Measurements from ENCODE around the gene FARS2. TPM values are rescaled to one million over a fixed set of nuclear protein-coding genes. Genes with fewer than 3 reads are reported as not detected.

The FARS2 gene
- polyA plus RNA-seq, 1 donor (not counting 4 experiments of a cell fraction or from before 2014, with no cell fraction given) = 21.3 TPM

GRCh38 chr6:5704708-5705107 is 443.4 kb downstream of the FARS2 start:
- no peaks in the 10 kb centered on the region for H3K27me3 ChIP-seq (ENCODE audit: control insufficient read depth, extremely low read depth, insufficient read depth, low read length)
- peaks cover 2% of the 10 kb centered on the region for H3K9me1 ChIP-seq (ENCODE audit: control insufficient read depth, extremely low read depth, insufficient read depth, low read length)
- H3K79me2 ChIP-seq (ENCODE audit: control insufficient read depth, insufficient read depth, low read length) = no peaks in the 10 kb centered on the region
- no peak overlapping the region for H2AFZ ChIP-seq (ENCODE audit: control insufficient read depth, low read length)
- TF ChIP-seq CTCF (optimal IDR thresholded peaks at IDR 0.05 in 1 of 3, IDR thresholded peaks at IDR 0.05 in 1 of 3, conservative IDR thresholded peaks at IDR 0.05 in 1 of 3; ENCODE audit: extremely low read depth in 1 of 3, insufficient read depth in 2 of 3, low read length in 3 of 3) (no peak), EZH2 (IDR thresholded peaks at IDR 0.05; ENCODE audit: low read length) (no peak)
- no peak overlapping the region for H3K9ac ChIP-seq (ENCODE audit: control insufficient read depth, extremely low read depth, insufficient read depth, low read length)
- H3K4me3 ChIP-seq (ENCODE audit: control insufficient read depth in 2 of 3, extremely low read depth in 1 of 3, insufficient read depth in 2 of 3, low read depth in 1 of 3, low read length in 3 of 3) = no peak overlapping the region
- no peak for FAIRE-seq
- no peaks in the 10 kb centered on the region for H3K36me3 ChIP-seq (ENCODE audit: control insufficient read depth in 2 of 2, extremely low read depth in 1 of 2, insufficient read depth in 2 of 2, low read length in 2 of 2)
- no peak overlapping the region for H3K4me2 ChIP-seq (ENCODE audit: control insufficient read depth, extremely low read depth, insufficient read depth, low read depth, low read length)
- H3K4me1 ChIP-seq (ENCODE audit: control insufficient read depth, extremely low read depth, insufficient read depth, low read length) = no peaks in the 10 kb centered on the region
- dilution Hi-C loops (cut with MboI; ENCODE audit: extremely low pct_ligation_motif_present, low sequenced_read_pairs) = no loop called here
- H4K20me1 ChIP-seq (ENCODE audit: control insufficient read depth, extremely low read depth, insufficient read depth, low read length) = no peaks in the 10 kb centered on the region
- H3K27ac ChIP-seq (ENCODE audit: control insufficient read depth, insufficient read depth, low read length) = no peak overlapping the region
- DNase-seq (ENCODE audit: low read depth, low spot score) = no peak
- H3K9me3 ChIP-seq (ENCODE audit: control insufficient read depth, low read depth, low read length) = no peaks in the 10 kb centered on the region

GRCh38 chr6:5705252-5705651 is 443.9 kb downstream of the FARS2 start:
- peaks cover 2% of the 10 kb centered on the region for H3K9me1 ChIP-seq (ENCODE audit: control insufficient read depth, extremely low read depth, insufficient read depth, low read length)
- TF ChIP-seq CTCF (optimal IDR thresholded peaks at IDR 0.05 in 1 of 3, IDR thresholded peaks at IDR 0.05 in 1 of 3, conservative IDR thresholded peaks at IDR 0.05 in 1 of 3; ENCODE audit: extremely low read depth in 1 of 3, insufficient read depth in 2 of 3, low read length in 3 of 3) (no peak), EZH2 (IDR thresholded peaks at IDR 0.05; ENCODE audit: low read length) (no peak)
- dilution Hi-C loops (cut with MboI; ENCODE audit: extremely low pct_ligation_motif_present, low sequenced_read_pairs) = no loop called here

More at GRCh38 chr6:5705252-5705651, 443.9 kb downstream of the FARS2 start:
- Histone ChIP-seq H3K4me1 (ENCODE audit: control insufficient read depth, extremely low read depth, insufficient read depth, low read length) (no peaks in the 10 kb centered on the region), H3K27me3 (ENCODE audit: control insufficient read depth, extremely low read depth, insufficient read depth, low read length) (no peaks in the 10 kb centered on the region), H3K9me3 (ENCODE audit: control insufficient read depth, low read depth, low read length) (no peaks in the 10 kb centered on the region), H3K79me2 (ENCODE audit: control insufficient read depth, insufficient read depth, low read length) (no peaks in the 10 kb centered on the region), H3K36me3 (ENCODE audit: control insufficient read depth in 2 of 2, extremely low read depth in 1 of 2, insufficient read depth in 2 of 2, low read length in 2 of 2) (no peaks in the 10 kb centered on the region), H3K9ac (ENCODE audit: control insufficient read depth, extremely low read depth, insufficient read depth, low read length) (no peak overlapping the region), H3K4me2 (ENCODE audit: control insufficient read depth, extremely low read depth, insufficient read depth, low read depth, low read length) (no peak overlapping the region), H4K20me1 (ENCODE audit: control insufficient read depth, extremely low read depth, insufficient read depth, low read length) (no peaks in the 10 kb centered on the region), H2AFZ (ENCODE audit: control insufficient read depth, low read length) (no peak overlapping the region), H3K27ac (ENCODE audit: control insufficient read depth, insufficient read depth, low read length) (no peak overlapping the region), H3K4me3 (ENCODE audit: control insufficient read depth in 2 of 3, extremely low read depth in 1 of 3, insufficient read depth in 2 of 3, low read depth in 1 of 3, low read length in 3 of 3) (no peak overlapping the region)
- DNase-seq (ENCODE audit: low read depth, low spot score) = no peak
- FAIRE-seq = no peak
